NB4 (cell line): ENCODE measurements around the gene ITIH1.

Source experiments
- CTCF ChIP-seq: IDR thresholded peaks from one replicate; pipeline ENCODE4 v1.5.1; 2012; ENCODE audit warnings: low read depth, low read length
- MAX ChIP-seq: IDR thresholded peaks from 2 replicates; pipeline ENCODE4 v1.6.1; 2011; ENCODE audit warnings: low read depth, low read length
- MYC ChIP-seq: IDR thresholded peaks from 2 replicates; pipeline ENCODE4 v1.6.1; 2011; ENCODE audit warnings: low read depth, low read length
- POLR2A ChIP-seq: IDR thresholded peaks from 2 replicates; pipeline ENCODE4 v1.6.1; 2011; ENCODE audit warnings: mild to moderate bottlenecking; ENCODE audit not compliant: insufficient read length; ENCODE audit errors: extremely low read depth

GRCh38 chr3:52841211-52841980, 64.0 kb downstream of the ITIH1 start:
- no peak for TF ChIP-seq CTCF
- no peak for TF ChIP-seq POLR2A
- TF ChIP-seq MAX: no peak
- TF ChIP-seq MYC: no peak
